GM15510 (cell line): Measurements from ENCODE around the gene POMGNT1.

Source experiments
- POLR2A ChIP-seq: IDR thresholded peaks from 3 replicates; pipeline ENCODE4 v1.6.1; 2011; ENCODE audit warnings: borderline replicate concordance; ENCODE audit not compliant: insufficient read length; ENCODE audit errors: extremely low read depth

The POMGNT1 gene

DNA sequence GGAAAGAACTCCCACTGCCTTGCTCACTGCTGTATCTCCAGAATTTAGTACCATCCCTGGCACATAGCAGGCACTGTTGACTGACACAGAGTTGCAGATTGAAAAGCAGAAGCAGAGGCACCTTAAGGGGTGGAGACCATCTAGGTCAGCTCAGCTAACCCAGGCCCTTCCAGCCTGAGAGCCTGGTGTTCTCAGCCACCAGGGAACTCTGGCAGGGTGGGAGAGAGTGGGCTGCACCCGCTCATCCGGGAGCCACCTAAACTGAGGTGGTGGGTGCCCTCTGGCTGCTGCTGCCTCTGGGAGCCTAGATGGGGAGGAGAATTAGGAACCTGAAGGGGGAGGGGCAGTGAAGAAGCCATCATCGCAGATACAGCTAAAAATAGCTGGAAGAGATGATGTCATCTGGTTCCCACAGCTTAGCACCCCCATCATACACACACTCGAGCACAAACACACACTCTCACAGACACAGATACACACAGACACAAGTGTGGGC, 24.8 kb downstream of the POMGNT1 start:
- TF ChIP-seq POLR2A = no peak

DNA sequence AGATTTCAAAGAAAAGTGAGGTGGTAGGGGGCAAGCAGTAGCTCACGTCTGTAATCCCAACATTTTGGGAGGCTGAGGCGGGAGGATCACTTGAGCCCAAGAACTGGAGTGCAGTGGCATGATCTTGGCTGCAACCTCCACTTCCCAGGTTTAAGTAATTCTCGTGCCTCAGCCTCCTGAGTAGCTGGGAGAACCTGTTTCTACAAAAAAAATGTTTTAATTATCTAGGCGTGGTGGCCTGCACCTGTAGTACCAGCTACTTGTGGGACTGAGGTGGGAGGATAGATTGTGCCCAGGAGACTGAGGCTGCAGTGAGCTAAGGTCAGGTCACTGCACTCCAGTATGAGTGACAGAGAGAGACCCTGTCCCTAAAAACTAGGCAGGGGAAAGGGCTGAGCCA, 25.9 kb downstream of the POMGNT1 start:
- TF ChIP-seq POLR2A = no peak

DNA sequence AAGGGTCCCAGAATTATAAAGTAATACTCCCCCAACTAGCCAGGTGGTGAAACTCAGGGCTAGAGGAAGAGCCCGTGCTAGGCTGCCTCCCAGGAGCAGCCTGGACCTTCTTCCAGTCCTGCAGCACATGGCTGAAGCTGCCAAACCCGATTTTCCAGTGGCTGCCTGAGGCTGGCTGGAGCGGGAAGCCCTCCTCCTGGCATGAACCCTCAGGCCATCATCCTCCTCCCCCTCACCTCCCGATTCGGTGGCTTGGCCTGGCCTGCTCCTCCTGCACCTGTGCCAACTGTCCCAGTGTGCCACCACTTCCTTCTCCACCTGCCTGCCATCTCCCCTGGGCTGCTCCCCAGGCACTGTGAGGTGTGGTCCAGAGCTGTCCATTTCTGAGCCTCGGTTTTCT, 26.4 kb downstream of the POMGNT1 start:
- no peak for TF ChIP-seq POLR2A

DNA sequence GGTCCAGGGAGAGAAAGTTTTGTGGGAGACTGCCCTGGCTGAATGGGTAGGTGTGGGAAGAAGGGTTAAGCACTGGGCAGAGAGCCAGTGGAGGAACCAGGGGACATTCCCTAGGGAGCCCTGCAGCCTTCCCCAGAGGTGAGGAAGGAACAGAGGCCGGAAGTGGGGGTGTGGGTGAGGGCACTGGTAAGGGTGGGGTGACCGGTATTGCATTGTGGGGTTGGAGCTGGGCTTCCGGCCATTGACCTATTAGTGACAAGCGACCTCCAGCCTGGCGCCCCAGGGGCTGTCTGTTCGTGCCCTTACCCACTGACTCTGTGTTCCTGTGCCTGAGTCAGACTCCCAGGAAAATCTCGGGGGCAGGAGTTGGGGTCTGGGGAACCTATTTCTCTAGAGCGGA, 26.9 kb downstream of the POMGNT1 start:
- no peak for TF ChIP-seq POLR2A

DNA sequence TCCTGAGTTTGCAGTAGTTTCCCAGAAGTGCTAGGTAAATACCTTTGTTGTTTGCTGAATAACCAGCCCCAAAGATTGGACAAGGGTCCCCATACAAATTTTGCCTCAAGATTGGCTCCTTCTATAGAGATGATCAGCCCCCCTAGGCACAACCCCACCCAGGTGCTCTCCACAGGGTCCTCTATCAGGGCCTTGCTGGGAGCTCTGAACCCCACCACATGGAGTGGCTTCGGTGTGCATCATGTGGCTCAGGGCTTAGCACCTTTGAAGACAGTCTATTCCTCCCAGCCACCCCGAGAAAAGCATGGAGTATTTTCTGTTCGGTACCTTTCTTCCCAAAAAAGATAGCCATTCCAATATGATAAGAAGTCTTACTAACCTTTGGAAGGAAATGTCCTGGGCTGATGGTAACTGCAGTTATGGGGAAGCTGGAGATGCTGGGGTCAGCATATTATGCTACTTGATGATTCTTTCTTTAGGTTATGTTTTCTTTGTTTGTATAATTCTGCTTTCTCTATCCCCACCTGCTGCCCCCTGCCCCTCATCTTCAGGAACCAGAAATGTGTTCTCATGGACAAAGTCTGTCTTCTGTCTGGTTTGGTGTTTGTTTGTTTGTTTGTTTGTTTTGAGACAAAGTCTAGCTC, 28.3 kb downstream of the POMGNT1 start:
- TF ChIP-seq POLR2A = no peak

GRCh38 chr1:46168477-46168876, 29.8 kb downstream of the POMGNT1 start:
- no peak for TF ChIP-seq POLR2A

- TF ChIP-seq POLR2A = no peak
These were observed 31.4 kb downstream of the POMGNT1 start for GRCh38 chr1:46166521-46167462.

- TF ChIP-seq POLR2A = no peak
These were observed 38.0 kb downstream of the POMGNT1 start for GRCh38 chr1:46160212-46160611.

- no peak for TF ChIP-seq POLR2A
These were observed 38.7 kb downstream of the POMGNT1 start for GRCh38 chr1:46159516-46159915.

- TF ChIP-seq POLR2A = no peak
These were observed 39.6 kb downstream of the POMGNT1 start for GRCh38 chr1:46158312-46159281.

DNA sequence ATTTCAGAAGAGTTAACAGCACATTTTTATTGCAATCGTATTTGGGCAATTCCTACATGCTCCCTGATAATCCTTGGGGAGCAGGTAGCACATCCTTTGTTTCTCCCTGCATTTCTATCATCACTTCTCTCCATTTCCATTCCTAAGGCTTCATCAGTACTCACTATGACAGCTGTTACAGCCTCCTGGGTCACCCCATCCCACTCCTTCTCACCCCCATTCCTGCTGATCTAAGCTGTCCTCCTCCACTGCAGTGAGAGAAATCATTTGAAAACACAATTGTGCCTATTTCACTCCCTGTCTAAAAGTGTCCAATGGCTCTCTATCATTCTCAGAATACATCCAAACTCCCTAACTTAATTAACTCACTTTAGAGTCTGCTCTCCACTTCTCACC, 40.3 kb downstream of the POMGNT1 start:
- no peak for TF ChIP-seq POLR2A

DNA sequence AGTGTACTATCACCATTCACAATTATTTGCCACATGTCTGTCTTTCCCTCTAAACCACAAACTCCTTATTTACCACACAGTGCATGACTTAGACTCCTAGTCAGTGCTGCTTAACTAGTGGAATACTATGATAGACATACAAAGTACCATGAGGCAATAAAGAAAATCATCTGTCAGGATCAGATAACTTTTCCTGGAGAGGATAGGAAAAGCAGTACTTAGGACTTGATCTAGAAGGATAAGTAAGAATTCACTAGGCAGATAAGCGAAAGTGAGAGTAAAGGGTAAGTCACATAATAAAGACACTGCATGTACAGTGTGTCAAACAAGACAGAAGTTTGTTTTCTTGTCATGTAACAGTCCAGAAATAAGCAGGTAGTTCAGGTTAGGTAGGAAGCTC, 44.5 kb downstream of the POMGNT1 start:
- TF ChIP-seq POLR2A = no peak

GRCh38 chr1:46153228-46153627, 45.0 kb downstream of the POMGNT1 start:
- TF ChIP-seq POLR2A = no peak

GRCh38 chr1:46152016-46152415, 46.2 kb downstream of the POMGNT1 start:
- no peak for TF ChIP-seq POLR2A

- TF ChIP-seq POLR2A = no peak
These were observed 48.1 kb downstream of the POMGNT1 start for GRCh38 chr1:46150085-46150484.

DNA sequence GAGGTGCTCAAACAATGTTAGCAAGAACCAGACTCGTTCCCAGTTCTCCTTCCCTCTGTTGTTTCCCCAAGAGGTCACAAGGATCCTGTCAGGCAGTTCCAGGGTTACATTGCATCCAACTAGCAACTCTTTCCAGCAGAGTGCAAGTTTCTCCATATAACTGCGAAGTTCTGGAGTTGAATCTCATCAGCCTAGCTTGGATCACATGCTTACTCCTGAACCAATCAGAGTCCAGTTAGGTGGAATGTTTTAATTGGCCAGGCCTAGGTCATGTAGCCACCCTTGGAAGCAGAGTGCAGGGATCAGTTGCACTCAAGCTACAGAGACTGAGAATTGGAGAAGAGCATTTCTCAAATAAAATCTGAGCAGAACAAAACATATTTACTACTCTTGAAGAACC, 49.9 kb downstream of the POMGNT1 start:
- no peak for TF ChIP-seq POLR2A
